HUES6 (cell line): ENCODE data around the gene CMTM7.

Experiments
- H3K27ac ChIP-seq: 2 replicates; pipeline ENCODE4 v1.7.0; 2013; ENCODE audit warnings: low read depth, mild to moderate bottlenecking, low read length, inconsistent platforms
- H3K27me3 ChIP-seq: 2 replicates; pipeline ENCODE4 v1.6.1; 2013; ENCODE audit warnings: low read length; ENCODE audit not compliant: control insufficient read depth, insufficient read depth
- H3K36me3 ChIP-seq: 2 replicates; pipeline ENCODE4 v1.6.1; 2013; ENCODE audit warnings: low read length; ENCODE audit not compliant: control insufficient read depth, insufficient read depth
- H3K4me1 ChIP-seq: 2 replicates; pipeline ENCODE4 v1.6.1; 2013; ENCODE audit warnings: low read length; ENCODE audit not compliant: control insufficient read depth, insufficient read depth
- H3K4me3 ChIP-seq: 2 replicates; pipeline ENCODE4 v1.5.1; 2013; ENCODE audit warnings: low read depth, low read length
- H3K9ac ChIP-seq: one replicate; pipeline ENCODE4 v1.6.1; 2013; ENCODE audit warnings: mild to moderate bottlenecking, low read length
- H3K9me3 ChIP-seq: 2 replicates; pipeline ENCODE4 v1.6.1; 2013; ENCODE audit warnings: low read depth, low read length; ENCODE audit not compliant: control insufficient read depth, insufficient read depth

Gene CMTM7

GRCh38 chr3:32367442-32367841 is 24.2 kb upstream of the CMTM7 start:
- no peaks in the 10 kb centered on the region for H3K27me3 ChIP-seq
- H3K36me3 ChIP-seq: no peaks in the 10 kb centered on the region
- H3K4me1 ChIP-seq: peaks cover 14% of the 10 kb centered on the region
- H3K4me3 ChIP-seq: no peak overlapping the region
- H3K9me3 ChIP-seq: no peaks in the 10 kb centered on the region
- H3K9ac ChIP-seq: no peak overlapping the region
- H3K27ac ChIP-seq: no peak overlapping the region

DNA sequence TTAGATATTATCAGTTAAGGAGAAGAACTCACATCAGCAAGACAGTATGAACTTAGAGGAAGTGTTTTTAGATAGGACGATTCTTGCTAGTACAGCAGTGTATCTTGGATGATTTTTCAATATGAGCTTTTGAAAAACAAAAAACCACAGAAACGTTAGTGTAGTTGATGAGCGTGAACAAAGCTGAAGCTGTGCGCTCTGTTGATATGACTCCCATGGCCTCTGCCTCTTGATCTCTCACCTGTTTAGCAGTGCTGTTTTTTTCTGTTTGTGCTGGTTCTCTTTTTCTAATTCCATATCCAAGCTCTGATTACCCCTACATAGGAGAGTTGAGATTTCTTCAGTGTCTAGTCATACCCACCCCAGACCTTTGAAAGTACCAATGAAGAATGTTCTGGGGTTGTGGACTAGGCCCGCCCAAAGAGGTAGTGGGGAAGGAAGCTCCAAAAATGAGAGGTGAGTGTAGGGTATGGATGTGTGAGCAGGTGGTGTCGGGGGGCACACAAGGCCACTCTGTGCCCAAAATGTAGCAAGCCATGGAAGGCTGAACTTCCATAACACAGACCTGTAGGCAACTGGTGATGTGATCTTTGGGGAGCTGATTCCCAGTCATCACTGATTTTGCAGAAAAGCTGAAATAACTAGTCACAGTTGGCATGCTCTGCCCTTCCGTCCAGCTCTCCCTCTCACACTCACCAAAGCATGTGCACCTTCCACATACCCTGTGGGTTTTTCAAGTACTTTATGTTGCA is 20.0 kb upstream of the CMTM7 start:
- no peak overlapping the region for H3K9ac ChIP-seq
- peaks cover 11% of the 10 kb centered on the region for H3K4me1 ChIP-seq

DNA sequence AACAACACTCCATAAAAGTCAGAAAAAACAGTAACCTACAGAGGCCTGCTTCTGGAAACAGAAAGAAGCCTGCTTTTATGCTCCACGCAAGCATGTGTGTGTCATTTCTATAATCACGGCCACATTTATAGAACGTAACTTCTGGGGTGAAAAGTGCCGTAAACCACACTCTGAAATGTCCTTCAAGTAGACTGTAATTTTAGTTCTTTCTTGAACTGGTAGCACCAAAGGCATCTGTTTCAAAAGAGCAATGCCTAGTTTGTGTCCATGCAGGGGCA is 19.5 kb upstream of the CMTM7 start:
- Histone ChIP-seq H3K4me3 (no peak overlapping the region), H3K9ac (no peak overlapping the region), H3K4me1 (peaks cover 7% of the 10 kb centered on the region), H3K36me3 (no peaks in the 10 kb centered on the region), H3K9me3 (no peaks in the 10 kb centered on the region), H3K27me3 (no peaks in the 10 kb centered on the region), H3K27ac (no peak overlapping the region)

More for the DNA sequence above, 20.0 kb upstream of the CMTM7 start:
- Histone ChIP-seq H3K27me3 (no peaks in the 10 kb centered on the region), H3K9me3 (no peaks in the 10 kb centered on the region), H3K36me3 (no peaks in the 10 kb centered on the region), H3K4me3 (no peak overlapping the region), H3K27ac (no peak overlapping the region)

DNA sequence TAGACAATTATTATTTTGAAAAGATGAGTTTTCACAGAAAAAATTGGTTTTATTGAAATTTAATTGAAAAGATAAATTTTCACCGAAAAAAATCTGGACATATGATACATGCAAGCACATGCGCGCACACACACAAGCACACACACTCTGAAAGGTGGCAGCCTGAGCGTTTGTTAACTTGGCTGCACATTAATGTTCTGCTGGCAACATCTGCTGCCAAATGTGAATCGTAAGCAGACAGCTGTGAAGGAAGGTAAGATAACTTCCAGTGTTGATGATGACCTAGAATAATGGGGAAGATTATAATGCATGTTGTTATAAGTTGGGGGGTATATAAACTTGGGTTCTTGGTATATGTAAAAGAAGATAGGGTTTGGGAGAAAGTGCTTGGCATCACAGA is 18.4 kb upstream of the CMTM7 start:
- Histone ChIP-seq H3K27ac (no peak overlapping the region), H3K27me3 (no peaks in the 10 kb centered on the region), H3K9ac (no peak overlapping the region), H3K9me3 (no peaks in the 10 kb centered on the region), H3K36me3 (no peaks in the 10 kb centered on the region), H3K4me1 (peaks cover 3% of the 10 kb centered on the region; the same call in 1 of the 2 replicates), H3K4me3 (no peak overlapping the region)

GRCh38 chr3:32373844-32374243 is 17.8 kb upstream of the CMTM7 start:
- Histone ChIP-seq H3K9me3 (no peaks in the 10 kb centered on the region), H3K27ac (no peak overlapping the region), H3K36me3 (no peaks in the 10 kb centered on the region), H3K9ac (no peak overlapping the region), H3K27me3 (no peaks in the 10 kb centered on the region), H3K4me1 (peaks cover 3% of the 10 kb centered on the region; the same call in 1 of the 2 replicates), H3K4me3 (no peak overlapping the region)

DNA sequence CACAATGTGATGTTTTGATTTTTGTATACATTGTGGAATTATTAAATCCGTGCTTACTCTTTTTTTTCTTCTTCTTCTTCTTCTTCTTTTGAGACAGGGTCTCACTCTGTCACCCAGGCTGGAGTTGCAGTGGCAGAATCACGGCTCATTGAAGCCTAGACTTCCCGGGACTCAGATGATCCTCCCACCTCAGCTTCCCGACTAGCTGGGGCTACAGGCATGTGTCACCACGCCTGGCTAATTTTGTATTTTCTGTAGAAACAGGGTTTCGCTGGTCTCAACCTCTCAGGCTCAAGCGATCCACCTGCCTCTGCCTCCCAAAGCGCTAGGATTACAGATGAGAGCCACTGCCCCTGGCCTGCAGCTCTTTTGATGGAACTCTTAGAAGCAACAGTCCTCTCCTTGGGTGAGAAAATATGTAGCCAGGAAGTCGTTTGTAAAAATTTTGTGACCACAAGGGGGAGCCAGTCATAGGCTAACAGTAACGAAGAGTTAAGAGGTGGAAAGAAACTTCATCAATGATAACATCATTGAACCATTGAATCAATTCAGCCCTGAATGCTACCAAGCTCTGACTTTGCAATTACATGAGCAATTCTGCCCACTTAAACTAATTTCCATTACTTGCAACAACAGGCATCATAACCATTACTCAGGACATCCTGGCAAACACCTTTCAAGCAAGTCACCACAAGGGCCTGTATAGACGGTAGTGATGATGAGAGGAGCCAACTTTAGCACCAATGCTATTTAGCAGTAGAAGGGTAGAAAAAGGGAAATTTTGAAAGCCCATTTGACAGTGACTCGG is 16.7 kb upstream of the CMTM7 start:
- Histone ChIP-seq H3K9ac (no peak overlapping the region), H3K4me1 (peaks cover 3% of the 10 kb centered on the region; the same call in 1 of the 2 replicates), H3K27me3 (no peaks in the 10 kb centered on the region)

DNA sequence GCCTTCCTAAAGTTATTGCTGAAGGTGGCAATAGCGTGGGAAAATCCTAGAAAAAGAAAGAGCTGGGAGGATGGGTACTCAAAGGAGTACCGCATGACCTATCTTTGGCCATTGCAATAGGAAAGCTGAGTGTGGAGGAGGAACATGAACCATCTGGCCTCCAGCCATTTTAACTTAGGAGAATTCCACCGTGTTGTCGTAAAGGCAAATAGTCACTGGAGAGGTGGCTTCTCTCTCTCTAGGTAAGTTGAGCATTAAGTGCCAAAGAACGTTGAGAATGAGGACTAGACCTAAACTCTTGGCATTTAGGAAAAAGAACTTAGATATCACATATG is 16.1 kb upstream of the CMTM7 start:
- H3K9ac ChIP-seq: no peak overlapping the region
- H3K4me1 ChIP-seq: peaks cover 3% of the 10 kb centered on the region; the same call in 1 of the 2 replicates
- H3K27me3 ChIP-seq: no peaks in the 10 kb centered on the region
- H3K9me3 ChIP-seq: no peaks in the 10 kb centered on the region
- no peak overlapping the region for H3K4me3 ChIP-seq
- no peaks in the 10 kb centered on the region for H3K36me3 ChIP-seq
- no peak overlapping the region for H3K27ac ChIP-seq

More for the DNA sequence above, 16.7 kb upstream of the CMTM7 start:
- no peaks in the 10 kb centered on the region for H3K36me3 ChIP-seq
- H3K9me3 ChIP-seq: no peaks in the 10 kb centered on the region
- no peak overlapping the region for H3K4me3 ChIP-seq
- H3K27ac ChIP-seq: no peak overlapping the region

DNA sequence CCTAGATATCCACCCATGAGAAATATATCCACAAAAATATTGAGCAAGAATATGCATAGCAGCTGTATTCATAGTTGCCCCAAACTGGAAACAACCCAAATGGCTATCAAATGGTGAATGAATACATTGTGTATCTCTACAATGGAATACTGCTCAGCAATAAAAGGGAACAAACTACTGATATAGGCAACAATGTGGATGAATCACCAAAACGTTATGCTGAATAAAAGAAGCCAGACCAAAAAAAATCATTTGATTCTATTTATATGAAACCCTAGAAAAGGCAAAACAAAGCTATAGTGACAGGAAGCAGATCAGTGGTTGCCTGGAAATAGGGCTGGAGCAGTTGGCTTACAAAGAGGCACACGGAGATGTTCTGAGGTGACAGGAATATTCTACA is 15.5 kb upstream of the CMTM7 start:
- no peaks in the 10 kb centered on the region for H3K27me3 ChIP-seq
- H3K9ac ChIP-seq: no peak overlapping the region
- no peak overlapping the region for H3K4me3 ChIP-seq
- no peak overlapping the region for H3K27ac ChIP-seq
- H3K9me3 ChIP-seq: no peaks in the 10 kb centered on the region
- H3K4me1 ChIP-seq: peaks cover 3% of the 10 kb centered on the region; the same call in 1 of the 2 replicates
- H3K36me3 ChIP-seq: no peaks in the 10 kb centered on the region

- H3K4me1 ChIP-seq: peaks cover 2% of the 10 kb centered on the region; the same call in 1 of the 2 replicates
- H3K9ac ChIP-seq: no peak overlapping the region
- no peak overlapping the region for H3K4me3 ChIP-seq
- no peaks in the 10 kb centered on the region for H3K9me3 ChIP-seq
- H3K27ac ChIP-seq: no peak overlapping the region
- H3K36me3 ChIP-seq: no peaks in the 10 kb centered on the region
- no peaks in the 10 kb centered on the region for H3K27me3 ChIP-seq
These were observed 11.7 kb upstream of the CMTM7 start for GRCh38 chr3:32379831-32380500.

- Histone ChIP-seq H3K27me3 (no peaks in the 10 kb centered on the region), H3K4me1 (peaks cover 5% of the 10 kb centered on the region; the same call in 1 of the 2 replicates), H3K9ac (no peak overlapping the region), H3K27ac (no peak overlapping the region), H3K9me3 (no peaks in the 10 kb centered on the region), H3K4me3 (no peak overlapping the region), H3K36me3 (no peaks in the 10 kb centered on the region)
These were observed 9.7 kb upstream of the CMTM7 start for GRCh38 chr3:32381922-32382321.

- no peaks in the 10 kb centered on the region for H3K36me3 ChIP-seq
- no peaks in the 10 kb centered on the region for H3K27me3 ChIP-seq
- peaks cover 5% of the 10 kb centered on the region; the same call in 1 of the 2 replicates for H3K4me1 ChIP-seq
- H3K9me3 ChIP-seq: no peaks in the 10 kb centered on the region
- no peak overlapping the region for H3K9ac ChIP-seq
- H3K27ac ChIP-seq: no peak overlapping the region
- H3K4me3 ChIP-seq: no peak overlapping the region
These were observed 8.4 kb upstream of the CMTM7 start for GRCh38 chr3:32383136-32383711.
